Panc1 (cell line): ENCODE measurements around the gene CEACAM21. TPM values are rescaled to one million over a fixed set of nuclear protein-coding genes. Genes with fewer than 3 reads are reported as not detected.

Experiments used
- ATAC-seq: fragments of 200-7000 bp; cut with Tn5 transposase; 2 replicates; pipeline ENCODE4 v1.9.1; 2020; ENCODE audit warnings: mild to moderate bottlenecking, moderate library complexity
- BruUV-seq: library from RNA; stranded (reverse); fragments of 400-500 nt; replicated peaks from 2 replicates; lab custom pipeline; 2021; lab: Mats Ljungman, UMichigan
- CTCF ChIA-PET: fragments of 300-600 bp; sonication (Branson Sonifier 250); formaldehyde crosslinking; loops from one replicate; lab custom pipeline; 2022; ENCODE audit warnings: antibody characterized with exemption; lab: Charles Lee
- POLR2A ChIA-PET: fragments of 300-600 bp; sonication (Branson Sonifier 250); formaldehyde crosslinking; loops from one replicate; lab custom pipeline; 2022; ENCODE audit warnings: antibody characterized with exemption; lab: Charles Lee
- DNase-seq: peaks from one replicate; pipeline ENCODE4 v3.0.0-alpha.2; 2010; ENCODE audit warnings: low read depth, low spot score
- H3K27ac ChIP-seq: 2 replicates; pipeline ENCODE4 v1.5.1; 2011; ENCODE audit warnings: mild to moderate bottlenecking, low read length, inconsistent platforms
- H3K27me3 ChIP-seq: fragments of 200-500 bp; sonication (Bioruptor generic); 2 replicates; pipeline ENCODE4 v1.6.0; 2014; ENCODE audit warnings: low read length, inconsistent platforms; ENCODE audit not compliant: control insufficient read depth, insufficient read depth
- H3K36me3 ChIP-seq: fragments of 200-500 bp; sonication (Bioruptor generic); 2 replicates; pipeline ENCODE4 v1.5.1; 2014; ENCODE audit warnings: inconsistent platforms, mild to moderate bottlenecking, low read length, moderate library complexity; ENCODE audit not compliant: control insufficient read depth, insufficient read depth
- H3K4me1 ChIP-seq: 2 replicates; pipeline ENCODE4 v1.5.1; 2011; ENCODE audit warnings: inconsistent platforms, mild to moderate bottlenecking, low read length, moderate library complexity; ENCODE audit not compliant: control insufficient read depth, insufficient read depth
- H3K4me3 ChIP-seq, 2 experiments: 2 replicates each; pipeline ENCODE4 v1.5.1; 2011 to 2012; ENCODE audit warnings: low read depth in 2 of 2, low read length in 2 of 2, mild to moderate bottlenecking in 2 of 2, inconsistent platforms in 1 of 2, moderate library complexity in 1 of 2
- H3K9me3 ChIP-seq: fragments of 200-500 bp; sonication (Bioruptor generic); 2 replicates; pipeline ENCODE4 v1.5.1; 2014; ENCODE audit warnings: low read depth, mild to moderate bottlenecking, inconsistent platforms, low read length, moderate library complexity; ENCODE audit not compliant: control insufficient read depth, insufficient read depth
- CTCF ChIP-seq: fragments of 450-650 bp; IDR thresholded peaks from 2 replicates; pipeline ENCODE4 v1.5.1; 2017; ENCODE audit warnings: mild to moderate bottlenecking
- POLR2AphosphoS5 ChIP-seq: IDR thresholded peaks from 2 replicates; pipeline ENCODE4 v1.6.1; 2012; ENCODE audit warnings: mild to moderate bottlenecking, low read depth, low read length, moderate library complexity
- SIN3A ChIP-seq: IDR thresholded peaks from 2 replicates; pipeline ENCODE4 v1.6.1; 2012; ENCODE audit warnings: low read depth, mild to moderate bottlenecking, low read length, moderate library complexity, borderline replicate concordance; ENCODE audit not compliant: insufficient read depth
- TCF7L2 ChIP-seq: IDR thresholded peaks from 2 replicates; pipeline ENCODE4 v1.6.1; 2011; ENCODE audit warnings: mild to moderate bottlenecking, low read depth, low read length, inconsistent platforms
- in situ Hi-C: cut with HindIII; loops from 2 replicates; pipeline ENCODE4 v1.10.0; 2016; ENCODE audit warnings: low sequenced_read_pairs, low pct_unique_long_range_greater_than_20kb
- intact Hi-C: fragments of 100-400 bp; cut with micrococcal nuclease; formaldehyde crosslinking; loops from one replicate; pipeline ENCODE4 v1.10.0; 2022; ENCODE audit not compliant: unreplicated experiment
- total RNA-seq: library from RNA; stranded (reverse); gene quantifications from one replicate; pipeline ENCODE4 v1.2.1, GENCODE V29; 2021; ENCODE audit not compliant: unreplicated experiment
- TF ChIP-seq, protein P1 (sequence below), 2 experiments: IDR thresholded peaks; 2 replicates each; pipeline ENCODE4 v1.6.1; 2011 to 2012; ENCODE audit warnings: low read depth in 2 of 2, control low read depth in 1 of 2, low read length in 1 of 2, mild to moderate bottlenecking in 1 of 2, moderate library complexity in 1 of 2; ENCODE audit not compliant: insufficient read depth in 1 of 2

Gene CEACAM21
- total RNA-seq, 1 experiment from 2014 or later = not detected

DNA sequence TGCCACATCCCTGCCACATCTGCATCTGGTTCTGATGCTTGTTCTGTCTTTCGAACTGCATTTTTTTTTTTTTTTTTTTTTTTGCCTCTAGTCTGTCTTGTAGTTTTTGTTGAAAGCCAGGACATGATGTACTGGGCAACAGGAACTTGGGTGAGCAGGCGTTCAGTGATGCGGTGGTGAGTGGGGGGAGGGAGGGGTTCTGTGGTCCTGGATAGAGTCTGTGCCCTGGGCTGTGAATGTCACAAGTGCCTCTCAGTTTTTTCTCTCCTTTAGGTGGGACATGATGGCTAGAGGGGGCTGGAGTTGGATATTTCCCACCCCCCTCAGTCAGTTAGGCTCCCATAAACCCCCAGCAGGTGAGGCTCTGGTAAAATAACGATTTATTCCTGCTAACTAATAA is 47.4 kb downstream of the CEACAM21 start:
- DNase-seq = no peak
- Histone ChIP-seq H3K4me3 (no peak overlapping the region), H3K9me3 (no peaks in the 10 kb centered on the region), H3K36me3 (no peaks in the 10 kb centered on the region), H3K27me3 (no peaks in the 10 kb centered on the region; the same call in 1 of the 2 replicates), H3K27ac (no peak overlapping the region), H3K4me1 (no peaks in the 10 kb centered on the region)
- no peak for ATAC-seq
- in situ Hi-C loops (no loop called here), intact Hi-C loops (no loop called here)
- POLR2A ChIA-PET = no interaction called here
- CTCF ChIA-PET = no interaction called here
- BruUV-seq = no TSS peak
- TF ChIP-seq CTCF = no peak
- no peak for TF ChIP-seq TCF7L2

- Histone ChIP-seq H3K36me3 (no peaks in the 10 kb centered on the region), H3K27ac (no peak overlapping the region), H3K4me1 (no peaks in the 10 kb centered on the region), H3K4me3 (no peak overlapping the region), H3K27me3 (peaks cover 2% of the 10 kb centered on the region; the same call in 1 of the 2 replicates), H3K9me3 (no peaks in the 10 kb centered on the region)
- no TSS peak for BruUV-seq
- DNase-seq (no peak), ATAC-seq (no peak)
- ChIA-PET POLR2A (no interaction called here), CTCF (no interaction called here)
- TF ChIP-seq TCF7L2 (no peak), SIN3A (no peak), POLR2AphosphoS5 (no peak), CTCF (no peak)
- TF ChIP-seq, protein P1, sequence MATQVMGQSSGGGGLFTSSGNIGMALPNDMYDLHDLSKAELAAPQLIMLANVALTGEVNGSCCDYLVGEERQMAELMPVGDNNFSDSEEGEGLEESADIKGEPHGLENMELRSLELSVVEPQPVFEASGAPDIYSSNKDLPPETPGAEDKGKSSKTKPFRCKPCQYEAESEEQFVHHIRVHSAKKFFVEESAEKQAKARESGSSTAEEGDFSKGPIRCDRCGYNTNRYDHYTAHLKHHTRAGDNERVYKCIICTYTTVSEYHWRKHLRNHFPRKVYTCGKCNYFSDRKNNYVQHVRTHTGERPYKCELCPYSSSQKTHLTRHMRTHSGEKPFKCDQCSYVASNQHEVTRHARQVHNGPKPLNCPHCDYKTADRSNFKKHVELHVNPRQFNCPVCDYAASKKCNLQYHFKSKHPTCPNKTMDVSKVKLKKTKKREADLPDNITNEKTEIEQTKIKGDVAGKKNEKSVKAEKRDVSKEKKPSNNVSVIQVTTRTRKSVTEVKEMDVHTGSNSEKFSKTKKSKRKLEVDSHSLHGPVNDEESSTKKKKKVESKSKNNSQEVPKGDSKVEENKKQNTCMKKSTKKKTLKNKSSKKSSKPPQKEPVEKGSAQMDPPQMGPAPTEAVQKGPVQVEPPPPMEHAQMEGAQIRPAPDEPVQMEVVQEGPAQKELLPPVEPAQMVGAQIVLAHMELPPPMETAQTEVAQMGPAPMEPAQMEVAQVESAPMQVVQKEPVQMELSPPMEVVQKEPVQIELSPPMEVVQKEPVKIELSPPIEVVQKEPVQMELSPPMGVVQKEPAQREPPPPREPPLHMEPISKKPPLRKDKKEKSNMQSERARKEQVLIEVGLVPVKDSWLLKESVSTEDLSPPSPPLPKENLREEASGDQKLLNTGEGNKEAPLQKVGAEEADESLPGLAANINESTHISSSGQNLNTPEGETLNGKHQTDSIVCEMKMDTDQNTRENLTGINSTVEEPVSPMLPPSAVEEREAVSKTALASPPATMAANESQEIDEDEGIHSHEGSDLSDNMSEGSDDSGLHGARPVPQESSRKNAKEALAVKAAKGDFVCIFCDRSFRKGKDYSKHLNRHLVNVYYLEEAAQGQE (IDR thresholded peaks at IDR 0.05; ENCODE audit: insufficient read depth in 1 of 2, low read depth in 2 of 2, low read length in 1 of 2) = no peak
- in situ Hi-C loops = no loop called here
- intact Hi-C loops = no loop called here
Observed at GRCh38 chr19:41624515-41624914, 48.5 kb downstream of the CEACAM21 start.
